GM21367 (cell line): Measurements from ENCODE around the gene FBXO17.

ENCODE experiments used
- ATAC-seq: cut with Tn5 transposase; IDR thresholded peaks from one replicate; pipeline ENCODE4 v1.9.1; 2021; ENCODE audit not compliant: unreplicated experiment

FBXO17 gene

GRCh38 chr19:38894968-38895367 is 80.6 kb downstream of the FBXO17 start:
- ATAC-seq, result no peak

- ATAC-seq, result no peak
These were observed 82.2 kb downstream of the FBXO17 start for GRCh38 chr19:38893341-38893771.

GRCh38 chr19:38892841-38893240 is 82.7 kb downstream of the FBXO17 start:
- ATAC-seq, result no peak

- ATAC-seq, result no peak
These were observed 83.8 kb downstream of the FBXO17 start for GRCh38 chr19:38891771-38892170.
